Activated CD4-positive, alpha-beta T cell treated with anti-CD3 and anti-CD28 coated beads, Interleukin-2, amount 50 U/mL, for 4 hours (primary cell): Measurements from ENCODE around the gene UBALD1.
"Not testable (repeated sequence)": the region's sequence is repeated elsewhere in the genome, so short reads cannot be mapped to it uniquely, and the experiment has no call there.

Experiments
- DNase-seq, 2 experiments: peaks; one replicate each; pipeline ENCODE4 v3.0.0-alpha.2; 2020

Gene UBALD1

GRCh38 chr16:4593086-4593485, 21.6 kb downstream of the UBALD1 start:
- no peak for DNase-seq

GRCh38 chr16:4591706-4592470, 22.8 kb downstream of the UBALD1 start:
- no peak for DNase-seq

GRCh38 chr16:4591191-4591590, 23.5 kb downstream of the UBALD1 start:
- DNase-seq: no peak

GRCh38 chr16:4588961-4589360, 25.7 kb downstream of the UBALD1 start:
- DNase-seq: no peak

GRCh38 chr16:4588386-4588785, 26.3 kb downstream of the UBALD1 start:
- no peak for DNase-seq

GRCh38 chr16:4586291-4586690, 28.4 kb downstream of the UBALD1 start:
- no peak for DNase-seq

- DNase-seq: no peak
Observed at GRCh38 chr16:4583906-4584305, 30.8 kb downstream of the UBALD1 start.

GRCh38 chr16:4580250-4580649, 34.4 kb downstream of the UBALD1 start:
- no peak for DNase-seq

- no peak for DNase-seq
Observed at GRCh38 chr16:4578961-4579530, 35.6 kb downstream of the UBALD1 start.

- no peak for DNase-seq
Observed at GRCh38 chr16:4576008-4576407, 38.7 kb downstream of the UBALD1 start.

- no peak for DNase-seq
Observed at GRCh38 chr16:4574919-4575705, 39.6 kb downstream of the UBALD1 start.

GRCh38 chr16:4573926-4574325, 40.8 kb downstream of the UBALD1 start:
- not testable (repeated sequence) for DNase-seq

- no peak for DNase-seq
Observed at GRCh38 chr16:4572715-4573114, 42.0 kb downstream of the UBALD1 start.

GRCh38 chr16:4570688-4571321, 43.9 kb downstream of the UBALD1 start:
- DNase-seq: no peak

GRCh38 chr16:4570086-4570485, 44.6 kb downstream of the UBALD1 start:
- DNase-seq: no peak

- DNase-seq: no peak
Observed at GRCh38 chr16:4566144-4566543, 48.5 kb downstream of the UBALD1 start.

- DNase-seq: no peak
Observed at GRCh38 chr16:4564661-4565267, 49.9 kb downstream of the UBALD1 start.

GRCh38 chr16:4561596-4561995, 53.1 kb downstream of the UBALD1 start:
- no peak for DNase-seq
